ENCODE measurements around the gene DERL2. TPM values are rescaled to one million over a fixed set of nuclear protein-coding genes. Genes with fewer than 3 reads are reported as not detected.

The DERL2 gene
- 10 to 100 TPM; 23.1 to 40.9 (median 33.6) TPM for total RNA-seq
- polyA plus RNA-seq = 100 to 1,000 TPM in 1 of 3 donors, 10 to 100 TPM in 2; 50.6 to 104 (median 60.4) TPM
- long read RNA-seq, donor 1, full-length matches to known transcripts = 14 of 16 reads
- long read RNA-seq, donor 1, partial matches to known transcripts = 1 of 16 reads
- long read RNA-seq, donor 1, other reads (novel, unspliced or antisense) = 1 of 16 reads
- long read RNA-seq, donor 2, full-length matches to known transcripts = 55 of 73 reads
- long read RNA-seq, donor 2, partial matches to known transcripts = 2 of 73 reads
- long read RNA-seq, donor 2, other reads (novel, unspliced or antisense) = 16 of 73 reads

DNA sequence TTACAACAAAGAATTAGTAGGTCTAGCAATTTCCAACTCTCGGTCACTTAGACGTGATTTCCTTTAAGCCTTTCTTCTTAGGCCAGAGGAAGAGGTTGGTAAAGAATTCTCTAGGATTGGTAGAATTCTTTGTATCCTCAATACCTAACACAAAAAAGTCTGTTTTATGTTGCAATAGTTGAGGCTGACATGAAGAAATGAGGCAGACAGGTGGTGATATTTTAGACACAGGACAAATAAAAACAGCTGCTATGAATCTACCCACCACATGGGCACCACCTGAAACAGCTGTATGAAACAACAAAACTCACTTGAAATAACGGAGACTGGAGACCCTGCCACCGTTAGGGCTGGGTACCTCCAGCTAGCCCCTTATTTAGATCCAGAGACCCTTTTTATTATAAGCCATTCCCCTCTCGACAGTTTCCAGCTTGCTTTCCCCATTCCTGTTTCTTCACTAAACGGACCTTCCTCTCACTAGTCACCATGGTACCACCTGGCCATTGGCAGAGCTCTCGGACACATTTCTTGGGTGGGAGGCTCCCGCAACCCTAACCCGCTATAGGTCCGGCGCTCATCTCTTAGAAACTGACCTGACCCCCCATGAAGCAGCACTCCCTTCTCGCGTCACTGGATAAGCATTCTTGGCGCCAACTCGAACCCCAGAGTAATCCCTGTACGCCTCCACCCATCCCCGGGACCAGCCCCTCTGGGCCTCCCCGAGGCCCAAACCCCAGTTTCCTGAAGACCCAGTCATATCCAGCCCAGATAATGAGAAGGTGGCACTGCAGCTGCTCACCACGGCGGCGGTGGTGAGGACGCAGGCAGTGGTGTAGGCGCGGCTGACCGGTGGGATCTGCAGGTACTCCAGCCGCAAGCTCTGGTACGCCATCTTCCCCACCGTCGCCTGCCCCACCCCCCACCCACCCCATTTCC is at the start of gene DERL2:
DERL2 (minus strand) TSS at position 909 of the 936 bp plus-strand sequence; CDS start at position 892, 17 bp downstream.
- intact Hi-C loops (cut with DNase I) = loop anchor here (2.0 to 5.0 kb wide), 3 partner anchors 17 to 41 kb away; partner anchors contain the start of gene DHX33 (in 1 of the 2)
- peak within 1 kb of the TSS; percentile 98 for H3K27ac ChIP-seq
- H3K27me3 ChIP-seq (ENCODE audit: insufficient read depth in 3 of 3, low read length in 2 of 3) = no peaks in the 10 kb centered on the region
- DNase-seq (no peak), ATAC-seq (peak; percentile 5 to 21 (median 14))
- H3K4me3 ChIP-seq = peak within 1 kb of the TSS; percentile 85
- H3K9me3 ChIP-seq = no peaks in the 10 kb centered on the region
- H3K4me1 ChIP-seq = peaks cover 18% of the 10 kb centered on the region
- TF ChIP-seq, protein P1, sequence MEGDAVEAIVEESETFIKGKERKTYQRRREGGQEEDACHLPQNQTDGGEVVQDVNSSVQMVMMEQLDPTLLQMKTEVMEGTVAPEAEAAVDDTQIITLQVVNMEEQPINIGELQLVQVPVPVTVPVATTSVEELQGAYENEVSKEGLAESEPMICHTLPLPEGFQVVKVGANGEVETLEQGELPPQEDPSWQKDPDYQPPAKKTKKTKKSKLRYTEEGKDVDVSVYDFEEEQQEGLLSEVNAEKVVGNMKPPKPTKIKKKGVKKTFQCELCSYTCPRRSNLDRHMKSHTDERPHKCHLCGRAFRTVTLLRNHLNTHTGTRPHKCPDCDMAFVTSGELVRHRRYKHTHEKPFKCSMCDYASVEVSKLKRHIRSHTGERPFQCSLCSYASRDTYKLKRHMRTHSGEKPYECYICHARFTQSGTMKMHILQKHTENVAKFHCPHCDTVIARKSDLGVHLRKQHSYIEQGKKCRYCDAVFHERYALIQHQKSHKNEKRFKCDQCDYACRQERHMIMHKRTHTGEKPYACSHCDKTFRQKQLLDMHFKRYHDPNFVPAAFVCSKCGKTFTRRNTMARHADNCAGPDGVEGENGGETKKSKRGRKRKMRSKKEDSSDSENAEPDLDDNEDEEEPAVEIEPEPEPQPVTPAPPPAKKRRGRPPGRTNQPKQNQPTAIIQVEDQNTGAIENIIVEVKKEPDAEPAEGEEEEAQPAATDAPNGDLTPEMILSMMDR (IDR thresholded peaks at IDR 0.05) = no peak
- peaks cover 12 to 75% of the 10 kb centered on the region in 2 donors for H3K36me3 ChIP-seq (ENCODE audit: insufficient read depth in 1 of 2, low read depth in 1 of 2)
- 4 to 6% (median 5%) methylated on average over 29 of the region's 29 CpGs for WGBS, 3 donors

DNA sequence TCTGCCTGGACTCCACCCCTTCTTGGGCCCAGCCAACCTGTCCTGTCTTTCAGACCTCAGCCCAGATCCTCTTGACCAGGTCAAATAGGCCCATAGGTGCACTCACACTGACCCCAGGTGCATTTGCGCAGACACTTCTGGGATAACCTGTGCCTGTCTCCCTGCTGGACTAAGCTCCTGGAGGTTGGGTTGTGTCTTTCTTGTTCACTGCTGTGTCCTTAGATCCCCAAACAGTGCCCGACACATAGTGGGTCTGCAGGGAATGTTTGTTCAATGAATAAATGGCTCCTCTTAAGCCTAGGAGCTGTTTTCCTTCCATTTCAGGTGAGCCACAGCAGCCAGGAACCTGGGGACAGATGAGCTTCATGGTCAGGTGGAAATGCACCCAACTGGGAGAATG is 49.5 kb upstream of the DERL2 start:
- H3K36me3 ChIP-seq (ENCODE audit: insufficient read depth in 1 of 2, low read depth in 1 of 2) = peaks cover 0 to 26% of the 10 kb centered on the region in 2 donors
- DNase-seq = no peak
- no peak overlapping the region for H3K27ac ChIP-seq
- H3K9me3 ChIP-seq = no peaks in the 10 kb centered on the region
- H3K4me1 ChIP-seq = no peaks in the 10 kb centered on the region
- H3K4me3 ChIP-seq = no peak overlapping the region
- intact Hi-C loops (cut with DNase I) = loop anchor here in 1 of 2 donors (5.0 kb wide), 1 partner anchor 902 kb away; the partner anchor contains the start of gene AIPL1
- ATAC-seq = no peak
- no peaks in the 10 kb centered on the region for H3K27me3 ChIP-seq (ENCODE audit: insufficient read depth in 3 of 3, low read length in 2 of 3)
- TF ChIP-seq, protein P1 (IDR thresholded peaks at IDR 0.05) = no peak
- 94 to 97% (median 95%) methylated on average over 2 of the region's 2 CpGs for WGBS, 3 donors

GRCh38 chr17:5533486-5534315 is 47.7 kb upstream of the DERL2 start:
- peaks cover 0 to 17% of the 10 kb centered on the region in 2 donors for H3K36me3 ChIP-seq (ENCODE audit: insufficient read depth in 1 of 2, low read depth in 1 of 2)
- DNase-seq (no peak), ATAC-seq (no peak)
- no peaks in the 10 kb centered on the region for H3K4me1 ChIP-seq
- H3K4me3 ChIP-seq = no peak overlapping the region
- H3K27ac ChIP-seq = no peak overlapping the region
- H3K9me3 ChIP-seq = no peaks in the 10 kb centered on the region
- intact Hi-C loops (cut with DNase I) = no loop called here
- WGBS, 3 donors = 85 to 89% (median 86%) methylated on average over 18 of the region's 18 CpGs
- H3K27me3 ChIP-seq (ENCODE audit: insufficient read depth in 3 of 3, low read length in 2 of 3) = no peaks in the 10 kb centered on the region
- TF ChIP-seq, protein P1 (IDR thresholded peaks at IDR 0.05) = no peak

- TF ChIP-seq, protein P1 (IDR thresholded peaks at IDR 0.05) = no peak
- Histone ChIP-seq H3K9me3 (no peaks in the 10 kb centered on the region), H3K36me3 (ENCODE audit: insufficient read depth in 1 of 2, low read depth in 1 of 2) (peaks cover 0 to 17% of the 10 kb centered on the region in 2 donors), H3K27me3 (ENCODE audit: insufficient read depth in 3 of 3, low read length in 2 of 3) (no peaks in the 10 kb centered on the region), H3K27ac (no peak overlapping the region), H3K4me1 (peaks cover 9% of the 10 kb centered on the region), H3K4me3 (no peak overlapping the region)
- WGBS, 3 donors = 84 to 92% (median 86%) methylated on average over 8 of the region's 8 CpGs
- DNase-seq (no peak), ATAC-seq (no peak)
- intact Hi-C loops (cut with DNase I) = no loop called here
Measured at GRCh38 chr17:5532581-5532980, 46.6 kb upstream of the DERL2 start.
